Endothelial cell of umbilical vein (primary cell): ENCODE data around the gene ATP10A. TPM values are rescaled to one million over a fixed set of nuclear protein-coding genes. Genes with fewer than 3 reads are reported as not detected.

Source experiments
- BruUV-seq: library from RNA; stranded (reverse); fragments of 400-500 nt; replicated peaks from 2 replicates; lab custom pipeline; 2021; lab: Mats Ljungman, UMichigan
- CTCF ChIA-PET: fragments of 300-600, 350-600 bp; sonication (Branson Sonifier 250); formaldehyde crosslinking; loops from one replicate; lab custom pipeline; 2021; ENCODE audit warnings: antibody characterized with exemption, inconsistent platforms; lab: Charles Lee
- POLR2A ChIA-PET: fragments of 300-600, 350-600 bp; sonication (Branson Sonifier 250); formaldehyde crosslinking; loops from one replicate; lab custom pipeline; 2021; ENCODE audit warnings: antibody characterized with exemption, inconsistent platforms; lab: Charles Lee
- DNase-seq: peaks from one replicate; pipeline ENCODE4 v3.0.0-alpha.2; 2011; ENCODE audit warnings: low read depth, low spot score
- FAIRE-seq: peaks from 2 replicates; lab custom pipeline; 2011; peaks lifted over from hg19 to GRCh38; lab: Jason Lieb, UNC
- H2AFZ ChIP-seq: 2 replicates; pipeline ENCODE4 v1.6.0; 2012; ENCODE audit warnings: low read depth, low read length, control low read depth, inconsistent platforms
- H3K27ac ChIP-seq: 2 replicates; pipeline ENCODE4 v1.5.1; 2011; ENCODE audit warnings: low read depth, mild to moderate bottlenecking, control low read depth, low read length, moderate library complexity; ENCODE audit not compliant: insufficient read depth
- H3K27me3 ChIP-seq, 2 experiments: 2 replicates each; pipeline versions ENCODE4 v1.6.0 to v1.6.1; 2011; ENCODE audit warnings: low read length in 2 of 2, mixed read lengths in 1 of 2; ENCODE audit not compliant: control insufficient read depth in 2 of 2, insufficient read depth in 2 of 2
- H3K36me3 ChIP-seq, 2 experiments: 2 replicates in 1 of 2; 3 replicates in 1 of 2; pipeline ENCODE4 v1.5.1; 2011; ENCODE audit warnings: low read length in 2 of 2, mild to moderate bottlenecking in 1 of 2, moderate library complexity in 1 of 2; ENCODE audit not compliant: control insufficient read depth in 2 of 2, insufficient read depth in 2 of 2; ENCODE audit errors: extremely low read depth in 1 of 2
- H3K4me1 ChIP-seq: 3 replicates; pipeline ENCODE4 v1.5.1; 2011; ENCODE audit warnings: mild to moderate bottlenecking, low read length; ENCODE audit not compliant: control insufficient read depth, insufficient read depth; ENCODE audit errors: extremely low read depth
- H3K4me2 ChIP-seq: 2 replicates; pipeline ENCODE4 v1.6.1; 2011; ENCODE audit warnings: low read length, control low read depth, mixed read lengths; ENCODE audit not compliant: insufficient read depth
- H3K4me3 ChIP-seq, 3 experiments: fragments of 200-600 bp in 1 of 3; sonication (generic), shearing (Covaris generic) in 1 of 3; replicated peaks in 1 of 3; 2 replicates each; pipeline ENCODE4 v1.5.1; 2011 to 2016; ENCODE audit warnings: control low read depth in 3 of 3, low read length in 3 of 3, mild to moderate bottlenecking in 2 of 3, inconsistent platforms in 1 of 3, low read depth in 1 of 3, moderate library complexity in 1 of 3; ENCODE audit not compliant: insufficient read depth in 1 of 3
- H3K79me2 ChIP-seq: 2 replicates; pipeline ENCODE4 v1.6.0; 2012; ENCODE audit warnings: low read length, inconsistent platforms; ENCODE audit not compliant: control insufficient read depth, insufficient read depth
- H3K9ac ChIP-seq: replicated peaks from 2 replicates; pipeline ENCODE3; 2011; ENCODE audit warnings: low read length, control low read depth; ENCODE audit not compliant: insufficient read depth; ENCODE audit errors: extremely low read depth
- H3K9me1 ChIP-seq: replicated peaks from 3 replicates; pipeline ENCODE4 v1.6.0; 2011; ENCODE audit warnings: mild to moderate bottlenecking, low read length; ENCODE audit not compliant: control insufficient read depth, insufficient read depth; ENCODE audit errors: extremely low read depth
- H3K9me3 ChIP-seq: replicated peaks from 2 replicates; pipeline ENCODE4 v1.5.1; 2012; ENCODE audit warnings: low read length, inconsistent platforms; ENCODE audit not compliant: control insufficient read depth, insufficient read depth
- H4K20me1 ChIP-seq: replicated peaks from 2 replicates; pipeline ENCODE3; 2011; ENCODE audit warnings: mild to moderate bottlenecking, low read length; ENCODE audit not compliant: control insufficient read depth, insufficient read depth; ENCODE audit errors: extremely low read depth
- EZH2 ChIP-seq: IDR thresholded peaks from 2 replicates; pipeline ENCODE4 v1.6.1; 2012; ENCODE audit warnings: borderline replicate concordance, low read depth, mild to moderate bottlenecking, moderate library complexity, low read length, inconsistent platforms; ENCODE audit not compliant: severe bottlenecking
- FOS ChIP-seq: IDR thresholded peaks from 2 replicates; pipeline ENCODE4 v1.6.1; 2011; ENCODE audit warnings: mild to moderate bottlenecking, low read length, moderate library complexity, borderline replicate concordance; ENCODE audit not compliant: insufficient read depth
- GATA2 ChIP-seq: IDR thresholded peaks from 2 replicates; pipeline ENCODE4 v1.7.0; 2011; ENCODE audit warnings: low read depth, mild to moderate bottlenecking, moderate library complexity, mixed read lengths, low read length; ENCODE audit not compliant: insufficient read length, insufficient read depth
- JUN ChIP-seq: IDR thresholded peaks from 2 replicates; pipeline ENCODE4 v1.6.1; 2011; ENCODE audit warnings: borderline replicate concordance, low read depth; ENCODE audit not compliant: insufficient read length, insufficient read depth
- MYC ChIP-seq: IDR thresholded peaks from one replicate; pipeline ENCODE4 v1.6.1; 2011; ENCODE audit warnings: mild to moderate bottlenecking, low read depth, low read length
- POLR2A ChIP-seq: IDR thresholded peaks from 2 replicates; pipeline ENCODE4 v1.6.1; 2012; ENCODE audit warnings: low read depth, mild to moderate bottlenecking, control low read depth, low read length
- POLR2AphosphoS5 ChIP-seq: IDR thresholded peaks from 2 replicates; pipeline ENCODE4 v1.6.1; 2012; ENCODE audit warnings: low read depth, mild to moderate bottlenecking, control low read depth, low read length, moderate library complexity; ENCODE audit not compliant: insufficient read depth
- dilution Hi-C: fragments of 300-500 bp; cut with MboI; formaldehyde crosslinking; loops from one replicate; pipeline ENCODE4 v1.15.0; 2019; ENCODE audit warnings: low sequenced_read_pairs; ENCODE audit not compliant: extremely low pct_ligation_motif_present
- intact Hi-C: fragments of 100-400 bp; cut with micrococcal nuclease; formaldehyde crosslinking; loops from one replicate; pipeline ENCODE4 v1.10.0; 2022
- polyA plus RNA-seq, 4 experiments: library from polyadenylated mRNA; depleted of rRNA in 3 of 4; stranded (reverse) in 3 of 4; unstranded in 1 of 4; fragments of >200 nt; gene quantifications; 2 replicates each; pipeline versions ENCODE4 v1.2.1 to v1.2.3, GENCODE V29; 2011 to 2012; ENCODE audit warnings: missing spikeins in 1 of 4
- total RNA-seq: library from RNA; stranded (reverse); gene quantifications from 2 replicates; pipeline ENCODE4 v1.2.3, GENCODE V29; 2021
- TF ChIP-seq, protein P1 (sequence below), 2 donors: IDR thresholded peaks; 1 replicate in 1 of 2; 2 replicates in 1 of 2; pipeline ENCODE4 v1.5.1; 2011; ENCODE audit warnings: low read length in 2 of 2, mild to moderate bottlenecking in 2 of 2, moderate library complexity in 2 of 2, control low read depth in 1 of 2, inconsistent platforms in 1 of 2, low read depth in 1 of 2; ENCODE audit not compliant: insufficient read depth in 1 of 2; ENCODE audit errors: extremely low read depth in 1 of 2
- TF ChIP-seq, protein P2 (sequence below): IDR thresholded peaks from 2 replicates; pipeline ENCODE4 v1.6.1; 2011; ENCODE audit not compliant: insufficient read depth, insufficient read length

ATP10A gene
- total and polyA plus RNA-seq, 2 donors (not counting 3 experiments of a cell fraction or from before 2014, with no cell fraction given): not detected

- no peak for FAIRE-seq
- no peak overlapping the region for H3K4me3 ChIP-seq
- H3K4me2 ChIP-seq: no peak overlapping the region
- H3K36me3 ChIP-seq: no peaks in the 10 kb centered on the region
- dilution Hi-C loops: no loop called here
- H3K9me1 ChIP-seq: no peaks in the 10 kb centered on the region
- intact Hi-C loops: no loop called here
- TF ChIP-seq POLR2AphosphoS5 (no peak), EZH2 (no peak), JUN (no peak), MYC (no peak), GATA2 (no peak), POLR2A (no peak), FOS (no peak)
- TF ChIP-seq, protein P1, sequence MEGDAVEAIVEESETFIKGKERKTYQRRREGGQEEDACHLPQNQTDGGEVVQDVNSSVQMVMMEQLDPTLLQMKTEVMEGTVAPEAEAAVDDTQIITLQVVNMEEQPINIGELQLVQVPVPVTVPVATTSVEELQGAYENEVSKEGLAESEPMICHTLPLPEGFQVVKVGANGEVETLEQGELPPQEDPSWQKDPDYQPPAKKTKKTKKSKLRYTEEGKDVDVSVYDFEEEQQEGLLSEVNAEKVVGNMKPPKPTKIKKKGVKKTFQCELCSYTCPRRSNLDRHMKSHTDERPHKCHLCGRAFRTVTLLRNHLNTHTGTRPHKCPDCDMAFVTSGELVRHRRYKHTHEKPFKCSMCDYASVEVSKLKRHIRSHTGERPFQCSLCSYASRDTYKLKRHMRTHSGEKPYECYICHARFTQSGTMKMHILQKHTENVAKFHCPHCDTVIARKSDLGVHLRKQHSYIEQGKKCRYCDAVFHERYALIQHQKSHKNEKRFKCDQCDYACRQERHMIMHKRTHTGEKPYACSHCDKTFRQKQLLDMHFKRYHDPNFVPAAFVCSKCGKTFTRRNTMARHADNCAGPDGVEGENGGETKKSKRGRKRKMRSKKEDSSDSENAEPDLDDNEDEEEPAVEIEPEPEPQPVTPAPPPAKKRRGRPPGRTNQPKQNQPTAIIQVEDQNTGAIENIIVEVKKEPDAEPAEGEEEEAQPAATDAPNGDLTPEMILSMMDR (IDR thresholded peaks at IDR 0.05; ENCODE audit: extremely low read depth in 1 of 2, insufficient read depth in 1 of 2, low read depth in 1 of 2, low read length in 2 of 2): no peak
- TF ChIP-seq, protein P2, sequence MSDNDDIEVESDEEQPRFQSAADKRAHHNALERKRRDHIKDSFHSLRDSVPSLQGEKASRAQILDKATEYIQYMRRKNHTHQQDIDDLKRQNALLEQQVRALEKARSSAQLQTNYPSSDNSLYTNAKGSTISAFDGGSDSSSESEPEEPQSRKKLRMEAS: no peak
- no peak overlapping the region for H3K9ac ChIP-seq
- ChIA-PET POLR2A (no interaction called here), CTCF (no interaction called here)
- H3K27ac ChIP-seq: no peak overlapping the region
- no peaks in the 10 kb centered on the region for H4K20me1 ChIP-seq
- no peaks in the 10 kb centered on the region for H3K4me1 ChIP-seq
- BruUV-seq: no TSS peak
- no peaks in the 10 kb centered on the region for H3K9me3 ChIP-seq
- H3K27me3 ChIP-seq: no peaks in the 10 kb centered on the region
- no peaks in the 10 kb centered on the region for H3K79me2 ChIP-seq
- DNase-seq: no peak
- H2AFZ ChIP-seq: no peak overlapping the region
Measured at GRCh38 chr15:25793354-25794050, 69.6 kb downstream of the ATP10A start.
